Right atrium auricular region (tissue), 2 donors: ENCODE data around the gene HCN2. TPM values are rescaled to one million over a fixed set of nuclear protein-coding genes. Genes with fewer than 3 reads are reported as not detected.

Source experiments
- DNase-seq: peaks from one replicate; pipeline ENCODE4 v3.0.0-alpha.2; 2019; ENCODE audit warnings: low spot score
- H3K27ac ChIP-seq, 2 donors: fragments of 200-600 bp; sonication (generic); 1 replicate in 1 of 2; 2 replicates in 1 of 2; pipeline ENCODE4 v1.5.1; 2016 to 2019
- H3K27me3 ChIP-seq, 2 donors: fragments of 200-600 bp; sonication (generic); one replicate each; pipeline versions ENCODE4 v1.5.1 to v1.6.0; 2017 to 2019
- H3K36me3 ChIP-seq: fragments of 200-600 bp; sonication (generic); one replicate; pipeline ENCODE4 v1.5.1; 2016
- H3K4me1 ChIP-seq, 2 donors: fragments of 200-600 bp; sonication (generic); one replicate each; pipeline versions ENCODE4 v1.5.1 to v1.6.0; 2017 to 2019
- H3K4me3 ChIP-seq, 2 donors: fragments of 200-600 bp; sonication (generic); 1 replicate in 1 of 2; 2 replicates in 1 of 2; pipeline ENCODE4 v1.5.1; 2017 to 2019; ENCODE audit warnings: mild to moderate bottlenecking in 1 of 2, moderate library complexity in 1 of 2
- H3K9me3 ChIP-seq, 2 donors: fragments of 200-600 bp; sonication (generic); one replicate each; pipeline ENCODE4 v1.5.1; 2019
- CTCF ChIP-seq, 2 donors: fragments of 200-600 bp; sonication (generic); IDR thresholded peaks; one replicate each; pipeline ENCODE4 v1.5.1; 2019; ENCODE audit warnings: antibody characterized with exemption in 2 of 2
- total RNA-seq, 2 donors: library from RNA; depleted of rRNA; stranded (reverse); fragments of >200 nt; gene quantifications; one replicate each; pipeline ENCODE4 v1.1.0, GENCODE V29; 2016

HCN2 gene
- total RNA-seq, 2 donors from 2014 or later, result 1.4 to 11.1 TPM

- TF ChIP-seq CTCF (IDR thresholded peaks at IDR 0.05), result no peak
These were observed 23.3 kb downstream of the HCN2 start for GRCh38 chr19:612941-613340.

GRCh38 chr19:613732-614567 lies 24.3 kb downstream of the HCN2 start:
- H3K4me3 ChIP-seq, result no peak overlapping the region
- DNase-seq, result no peak
- H3K36me3 ChIP-seq, result peaks cover 22% of the 10 kb centered on the region
- no peaks in the 10 kb centered on the region for H3K27me3 ChIP-seq
- TF ChIP-seq CTCF (IDR thresholded peaks at IDR 0.05), result no peak
- H3K9me3 ChIP-seq, result no peaks in the 10 kb centered on the region
- peaks cover 0 to 3% of the 10 kb centered on the region in 2 donors for H3K4me1 ChIP-seq
- H3K27ac ChIP-seq, result no peak overlapping the region

More at GRCh38 chr19:612941-613340, 23.3 kb downstream of the HCN2 start:
- Histone ChIP-seq H3K4me3 (no peak overlapping the region), H3K9me3 (no peaks in the 10 kb centered on the region), H3K36me3 (peaks cover 12% of the 10 kb centered on the region), H3K27me3 (no peaks in the 10 kb centered on the region), H3K27ac (no peak overlapping the region), H3K4me1 (peaks cover 0 to 3% of the 10 kb centered on the region in 2 donors)
- DNase-seq, result no peak

- no peak for DNase-seq
- H3K27ac ChIP-seq, result no peak overlapping the region
- no peaks in the 10 kb centered on the region for H3K4me1 ChIP-seq
- no peaks in the 10 kb centered on the region for H3K27me3 ChIP-seq
- H3K36me3 ChIP-seq, result peaks cover 38% of the 10 kb centered on the region
- TF ChIP-seq CTCF (IDR thresholded peaks at IDR 0.05), result peak in 1 of 2 donors; percentile 12
- H3K9me3 ChIP-seq, result no peaks in the 10 kb centered on the region
- H3K4me3 ChIP-seq, result no peak overlapping the region
These were observed 25.9 kb downstream of the HCN2 start for GRCh38 chr19:615619-616018.

- no peak for DNase-seq
- H3K27me3 ChIP-seq, result no peaks in the 10 kb centered on the region
- H3K36me3 ChIP-seq, result peaks cover 38% of the 10 kb centered on the region
- H3K27ac ChIP-seq, result no peak overlapping the region
- no peak overlapping the region for H3K4me3 ChIP-seq
- H3K9me3 ChIP-seq, result no peaks in the 10 kb centered on the region
- TF ChIP-seq CTCF (IDR thresholded peaks at IDR 0.05), result no peak
- H3K4me1 ChIP-seq, result no peaks in the 10 kb centered on the region
These were observed 26.5 kb downstream of the HCN2 start for GRCh38 chr19:616062-616700.

GRCh38 chr19:616747-617526 lies 27.3 kb downstream of the HCN2 start:
- Histone ChIP-seq H3K4me1 (no peaks in the 10 kb centered on the region), H3K4me3 (no peak overlapping the region), H3K27me3 (no peaks in the 10 kb centered on the region), H3K36me3 (peaks cover 44% of the 10 kb centered on the region), H3K27ac (no peak overlapping the region), H3K9me3 (no peaks in the 10 kb centered on the region)
- no peak for DNase-seq
- no peak for TF ChIP-seq CTCF (IDR thresholded peaks at IDR 0.05)
